ENCODE measurements around the gene FIBCD1. TPM values are rescaled to one million over a fixed set of nuclear protein-coding genes. Genes with fewer than 3 reads are reported as not detected.

Gene FIBCD1
- total RNA-seq, 2 experiments from 2014 or later, result not detected

DNA sequence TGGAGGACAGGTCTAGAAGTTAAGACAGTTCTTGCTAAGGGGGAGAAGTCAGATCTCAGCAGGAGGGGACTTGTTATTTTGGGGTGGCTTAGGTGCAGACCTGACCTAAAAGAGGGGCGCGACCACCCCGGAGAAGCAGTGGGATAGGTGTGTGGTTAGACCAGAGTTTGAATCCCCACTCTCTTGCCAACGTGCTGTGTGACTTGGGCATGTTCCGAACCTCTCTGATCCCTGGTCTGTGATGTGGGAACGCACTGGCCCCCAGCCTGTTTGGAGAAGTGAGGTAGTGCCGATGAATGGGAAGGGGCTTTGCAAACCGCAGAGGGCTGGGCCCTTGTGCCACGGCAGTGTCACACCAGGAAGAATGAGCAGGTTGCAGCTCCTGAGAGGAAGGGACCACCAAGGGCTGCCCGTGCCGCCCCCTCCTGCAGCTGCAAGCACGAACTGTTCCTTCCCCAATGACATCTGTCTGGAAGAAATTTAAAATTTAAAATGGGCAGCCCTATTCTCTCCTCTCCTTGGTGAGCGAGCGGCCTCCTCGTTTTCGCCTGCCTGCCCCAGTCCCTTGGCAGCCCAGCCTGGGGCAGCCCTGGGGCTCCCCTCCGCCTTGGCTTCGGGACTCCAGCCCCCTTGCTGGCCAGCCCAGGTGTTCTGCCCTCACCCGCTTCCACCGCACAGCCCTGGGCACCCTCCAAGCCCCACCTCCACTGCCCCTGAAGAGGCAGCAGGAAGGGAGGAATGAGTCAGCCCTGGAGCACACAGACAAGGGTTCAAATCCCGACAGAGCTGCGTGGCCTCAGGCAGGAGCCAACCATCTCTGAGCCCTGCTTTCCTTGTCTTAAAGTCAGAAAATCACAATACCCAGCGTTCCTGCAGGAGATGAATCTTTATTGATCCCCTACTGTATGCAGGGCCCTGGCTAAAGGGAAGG lies 1.6 kb downstream of the FIBCD1 start:
- TF ChIP-seq, protein P1, sequence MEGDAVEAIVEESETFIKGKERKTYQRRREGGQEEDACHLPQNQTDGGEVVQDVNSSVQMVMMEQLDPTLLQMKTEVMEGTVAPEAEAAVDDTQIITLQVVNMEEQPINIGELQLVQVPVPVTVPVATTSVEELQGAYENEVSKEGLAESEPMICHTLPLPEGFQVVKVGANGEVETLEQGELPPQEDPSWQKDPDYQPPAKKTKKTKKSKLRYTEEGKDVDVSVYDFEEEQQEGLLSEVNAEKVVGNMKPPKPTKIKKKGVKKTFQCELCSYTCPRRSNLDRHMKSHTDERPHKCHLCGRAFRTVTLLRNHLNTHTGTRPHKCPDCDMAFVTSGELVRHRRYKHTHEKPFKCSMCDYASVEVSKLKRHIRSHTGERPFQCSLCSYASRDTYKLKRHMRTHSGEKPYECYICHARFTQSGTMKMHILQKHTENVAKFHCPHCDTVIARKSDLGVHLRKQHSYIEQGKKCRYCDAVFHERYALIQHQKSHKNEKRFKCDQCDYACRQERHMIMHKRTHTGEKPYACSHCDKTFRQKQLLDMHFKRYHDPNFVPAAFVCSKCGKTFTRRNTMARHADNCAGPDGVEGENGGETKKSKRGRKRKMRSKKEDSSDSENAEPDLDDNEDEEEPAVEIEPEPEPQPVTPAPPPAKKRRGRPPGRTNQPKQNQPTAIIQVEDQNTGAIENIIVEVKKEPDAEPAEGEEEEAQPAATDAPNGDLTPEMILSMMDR (conservative IDR thresholded peaks at IDR 0.05; ENCODE audit: low read length), result no peak
- TF ChIP-seq EZH2phosphoT487 (IDR thresholded peaks at IDR 0.05; ENCODE audit: borderline replicate concordance, low read depth, low read length), result no peak
- intact Hi-C loops (cut with micrococcal nuclease; ENCODE audit: unreplicated experiment), result loop anchor here (2.0 kb wide), 1 partner anchor 167 kb away; no protein-coding TSS in a partner anchor
- Histone ChIP-seq H3K9me3 (ENCODE audit: low read length) (no peaks in the 10 kb centered on the region), H3K27ac (ENCODE audit: low read depth, low read length, poor library complexity, severe bottlenecking) (no peak overlapping the region), H3K9me2 (ENCODE audit: insufficient read depth, low read length) (no peaks in the 10 kb centered on the region), H4K20me1 (ENCODE audit: insufficient read depth, low read length) (no peaks in the 10 kb centered on the region), H3K79me2 (ENCODE audit: insufficient read depth, low read depth, low read length) (no peaks in the 10 kb centered on the region), H3K4me3 (ENCODE audit: low read depth, low read length, poor library complexity, severe bottlenecking) (no peak overlapping the region), H3K36me3 (ENCODE audit: insufficient read depth, low read length) (no peaks in the 10 kb centered on the region), H2AFZ (ENCODE audit: low read length) (no peak overlapping the region), H3K4me2 (ENCODE audit: low read length) (no peak overlapping the region), H3K4me1 (ENCODE audit: insufficient read depth, low read length, poor library complexity, severe bottlenecking) (no peaks in the 10 kb centered on the region)
- no TSS peak for BruUV-seq (replicated peaks)
- no peak for DNase-seq (ENCODE audit: low spot score)
- POLR2A ChIA-PET, result no interaction called here
- CTCF ChIA-PET (ENCODE audit: unreplicated experiment), result no interaction called here

DNA sequence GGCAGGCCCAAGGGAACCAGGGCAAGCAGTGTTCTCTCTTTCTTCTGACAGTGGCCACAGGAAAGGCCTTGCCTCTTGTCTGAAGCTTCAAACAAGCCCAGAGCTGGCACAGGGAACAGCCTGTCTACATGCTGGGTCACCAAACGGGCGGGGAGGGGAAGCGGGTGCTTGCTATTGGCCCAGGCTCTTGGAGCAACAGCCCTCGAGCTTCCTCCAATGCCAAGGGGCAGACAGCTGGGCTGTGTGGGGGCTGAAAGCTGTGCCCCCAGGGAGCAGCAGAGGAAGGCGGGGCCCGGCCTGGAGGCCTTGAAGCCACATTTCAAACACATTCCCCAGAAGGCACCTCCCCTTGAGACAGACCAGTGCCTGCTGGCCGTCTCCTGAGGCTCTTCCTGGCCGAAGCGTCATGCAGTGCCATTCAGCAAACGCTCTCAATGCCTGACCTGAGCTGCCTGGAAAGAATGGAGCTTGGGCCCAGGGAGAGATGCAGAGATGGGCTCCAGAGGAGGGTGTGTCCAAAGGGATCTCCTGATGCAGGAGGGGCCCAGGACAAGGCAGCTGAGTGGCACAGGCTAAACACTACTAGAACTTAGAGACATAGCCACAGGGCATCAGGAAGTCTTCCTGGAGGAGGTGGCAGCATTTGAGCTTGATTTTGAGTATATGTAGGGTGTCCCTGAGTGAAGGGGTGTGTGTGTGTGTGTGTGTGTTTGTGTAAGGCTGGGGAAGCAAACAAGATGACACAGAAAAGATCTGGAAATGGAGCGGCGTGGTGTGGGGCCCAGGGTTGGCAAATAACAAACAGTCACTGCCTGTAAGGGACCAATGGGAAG lies 2.5 kb downstream of the FIBCD1 start:
- Histone ChIP-seq H2AFZ (ENCODE audit: low read length) (no peak overlapping the region), H3K4me1 (ENCODE audit: insufficient read depth, low read length, poor library complexity, severe bottlenecking) (peaks cover 3% of the 10 kb centered on the region), H3K4me2 (ENCODE audit: low read length) (no peak overlapping the region), H3K4me3 (ENCODE audit: low read depth, low read length, poor library complexity, severe bottlenecking) (no peak overlapping the region), H3K9me2 (ENCODE audit: insufficient read depth, low read length) (no peaks in the 10 kb centered on the region), H3K27ac (ENCODE audit: low read depth, low read length, poor library complexity, severe bottlenecking) (no peak overlapping the region), H3K79me2 (ENCODE audit: insufficient read depth, low read depth, low read length) (no peaks in the 10 kb centered on the region), H4K20me1 (ENCODE audit: insufficient read depth, low read length) (no peaks in the 10 kb centered on the region), H3K36me3 (ENCODE audit: insufficient read depth, low read length) (no peaks in the 10 kb centered on the region), H3K9me3 (ENCODE audit: low read length) (no peaks in the 10 kb centered on the region)
- DNase-seq (ENCODE audit: low spot score), result no peak
- ChIA-PET POLR2A (interaction anchor here (0.5 kb wide), 1 partner anchor 168 kb away, joined by 5 read pairs; no protein-coding TSS in a partner anchor), CTCF (ENCODE audit: unreplicated experiment) (interaction anchor here (0.5 kb wide), 1 partner anchor 62 kb away, joined by 3 read pairs; no protein-coding TSS in a partner anchor)
- no TSS peak for BruUV-seq (replicated peaks)
- TF ChIP-seq EZH2phosphoT487 (IDR thresholded peaks at IDR 0.05; ENCODE audit: borderline replicate concordance, low read depth, low read length), result no peak
- TF ChIP-seq, protein P1 (conservative IDR thresholded peaks at IDR 0.05; ENCODE audit: low read length), result no peak
- intact Hi-C loops (cut with micrococcal nuclease; ENCODE audit: unreplicated experiment), result no loop called here

All from OCI-LY7 (cell line).